GM12873 (cell line): ENCODE results near the gene LRMDA.

Source experiments
- CTCF ChIP-seq: IDR thresholded peaks from 2 replicates; pipeline ENCODE4 v1.5.1; 2012; ENCODE audit warnings: low read depth, mild to moderate bottlenecking, moderate library complexity, low read length, control low read depth; ENCODE audit not compliant: insufficient read depth; ENCODE audit errors: missing control alignments

LRMDA gene

GRCh38 chr10:76454506-76455140, 1023.2 kb downstream of the LRMDA start:
- TF ChIP-seq CTCF, result no peak

- TF ChIP-seq CTCF, result no peak
These were observed 1024.8 kb downstream of the LRMDA start for GRCh38 chr10:76456197-76456596.

- TF ChIP-seq CTCF, result no peak
These were observed 1027.7 kb downstream of the LRMDA start for GRCh38 chr10:76459016-76459730.

- no peak for TF ChIP-seq CTCF
These were observed 1029.6 kb downstream of the LRMDA start for GRCh38 chr10:76461024-76461423.

- no peak for TF ChIP-seq CTCF
These were observed 1031.7 kb downstream of the LRMDA start for GRCh38 chr10:76463111-76463510.

- no peak for TF ChIP-seq CTCF
These were observed 1035.5 kb downstream of the LRMDA start for GRCh38 chr10:76466836-76467503.

GRCh38 chr10:76469675-76470074, 1038.3 kb downstream of the LRMDA start:
- TF ChIP-seq CTCF, result no peak
